ENCODE measurements around the gene HHIPL1. TPM values are rescaled to one million over a fixed set of nuclear protein-coding genes. Genes with fewer than 3 reads are reported as not detected.
A peak's percentile ranks its signal among the peaks of the same experiment; 100 is the strongest.

Gene HHIPL1
- total and polyA plus RNA-seq, 4 donors: 0.31 to 4.0 (median 1.1) TPM

GRCh38 chr14:99681832-99682148 lies 36.9 kb downstream of the HHIPL1 start:
- Histone ChIP-seq H3K27ac (ENCODE audit: low read depth in 1 of 2, low read length in 1 of 2) (no peak overlapping the region), H3K4me1 (ENCODE audit: control insufficient read depth in 5 of 5, insufficient read depth in 5 of 5, low read length in 5 of 5) (peaks cover 0 to 9% (median 6%) of the 10 kb centered on the region in 5 donors), H3K4me3 (no peak overlapping the region), H3K36me3 (ENCODE audit: control insufficient read depth in 4 of 4, insufficient read depth in 4 of 4, low read length in 4 of 4) (no peaks in the 10 kb centered on the region), H3K9ac (ENCODE audit: insufficient read depth in 1 of 2, low read length in 2 of 2) (no peak overlapping the region), H3K9me3 (ENCODE audit: control insufficient read depth in 4 of 4, insufficient read depth in 3 of 4, low read length in 3 of 4) (peaks cover 0 to 5% (median 0%) of the 10 kb centered on the region in 4 donors), H3K27me3 (ENCODE audit: control insufficient read depth in 3 of 3, insufficient read depth in 3 of 3, low read length in 2 of 3) (no peaks in the 10 kb centered on the region)
- no peak for TF ChIP-seq CTCF (IDR thresholded peaks at IDR 0.05; ENCODE audit: control extremely low read depth, extremely low read depth)
- whole genome bisulfite sequencing, 2 donors: 62 to 83% methylated on average over 11 of the region's 11 CpGs
- ATAC-seq (ENCODE audit: insufficient read depth, low FRiP score) (no peak), DNase-seq (no peak)

GRCh38 chr14:99682809-99683618 lies 38.1 kb downstream of the HHIPL1 start:
- peak; percentile 49 for TF ChIP-seq CTCF (IDR thresholded peaks at IDR 0.05; ENCODE audit: control extremely low read depth, extremely low read depth)

GRCh38 chr14:99683619-99684409 lies 38.9 kb downstream of the HHIPL1 start, which contains the start of gene CYP46A1:
Gene CYP46A1 (plus strand): TSS chr14:99684298. CDS start chr14:99684418, 120 bp downstream.
- ATAC-seq (ENCODE audit: insufficient read depth, low FRiP score) (peak; percentile 98), DNase-seq (peak; percentile 99 to 100 (median 100))
- H3K9ac ChIP-seq (ENCODE audit: insufficient read depth in 1 of 2, low read length in 2 of 2): peak within 1 kb of the TSS; percentile 55 to 84
- H3K36me3 ChIP-seq (ENCODE audit: control insufficient read depth in 4 of 4, insufficient read depth in 4 of 4, low read length in 4 of 4): no peaks in the 10 kb centered on the region
- H3K27ac ChIP-seq (ENCODE audit: low read depth in 1 of 2, low read length in 1 of 2): peak within 1 kb of the TSS; percentile 81 to 86
- H3K4me1 ChIP-seq (ENCODE audit: control insufficient read depth in 5 of 5, insufficient read depth in 5 of 5, low read length in 5 of 5): peaks cover 0 to 9% (median 8%) of the 10 kb centered on the region in 5 donors
- peaks cover 0 to 2% (median 0%) of the 10 kb centered on the region in 4 donors for H3K9me3 ChIP-seq (ENCODE audit: control insufficient read depth in 4 of 4, insufficient read depth in 3 of 4, low read length in 3 of 4)
- no peak for TF ChIP-seq CTCF (IDR thresholded peaks at IDR 0.05; ENCODE audit: control extremely low read depth, extremely low read depth)
- 1% methylated on average over 52 to 82 of the region's 83 CpGs for WGBS, 2 donors
- no peaks in the 10 kb centered on the region for H3K27me3 ChIP-seq (ENCODE audit: control insufficient read depth in 3 of 3, insufficient read depth in 3 of 3, low read length in 2 of 3)
- H3K4me3 ChIP-seq: peak within 1 kb of the TSS; percentile 55

More at GRCh38 chr14:99682809-99683618, 38.1 kb downstream of the HHIPL1 start:
- no peaks in the 10 kb centered on the region for H3K36me3 ChIP-seq (ENCODE audit: control insufficient read depth in 4 of 4, insufficient read depth in 4 of 4, low read length in 4 of 4)
- peak overlapping the region; percentile 55 for H3K4me3 ChIP-seq
- WGBS, 2 donors: 1 to 2% methylated on average over 42 of the region's 42 CpGs
- DNase-seq (peak; percentile 77 to 82 (median 78)), ATAC-seq (ENCODE audit: insufficient read depth, low FRiP score) (peak; percentile 44)
- peaks cover 0 to 9% (median 5%) of the 10 kb centered on the region in 5 donors for H3K4me1 ChIP-seq (ENCODE audit: control insufficient read depth in 5 of 5, insufficient read depth in 5 of 5, low read length in 5 of 5)
- no peaks in the 10 kb centered on the region for H3K27me3 ChIP-seq (ENCODE audit: control insufficient read depth in 3 of 3, insufficient read depth in 3 of 3, low read length in 2 of 3)
- peak overlapping the region; percentile 51 to 84 for H3K9ac ChIP-seq (ENCODE audit: insufficient read depth in 1 of 2, low read length in 2 of 2)
- peaks cover 0 to 3% (median 0%) of the 10 kb centered on the region in 4 donors for H3K9me3 ChIP-seq (ENCODE audit: control insufficient read depth in 4 of 4, insufficient read depth in 3 of 4, low read length in 3 of 4)
- peak overlapping the region; percentile 81 to 86 for H3K27ac ChIP-seq (ENCODE audit: low read depth in 1 of 2, low read length in 1 of 2)
